Large intestine (tissue), 1 donor: ENCODE results near the gene IL17A. TPM values are rescaled to one million over a fixed set of nuclear protein-coding genes. Genes with fewer than 3 reads are reported as not detected.

Experiments used
- polyA plus RNA-seq: library from polyadenylated mRNA; unstranded; fragments of 120-200 nt; gene quantifications from one replicate; pipeline ENCODE4 v1.2.1, GENCODE V29; 2013

Gene IL17A
- polyA plus RNA-seq, 1 donor: 0.78 TPM

Other genes with a start within 250 kb of the IL17A start
- gene PKHD1, start 98.8 kb upstream of the IL17A start, polyA plus RNA-seq: 0.36 TPM
- 0.55 TPM for gene IL17F, start 58.1 kb downstream of the IL17A start, polyA plus RNA-seq
- 55.9 TPM for gene MCM3, start 98.4 kb downstream of the IL17A start, polyA plus RNA-seq
- 36.1 TPM for gene PAQR8, start 175.8 kb downstream of the IL17A start, polyA plus RNA-seq
- gene EFHC1, start 234.0 kb downstream of the IL17A start, polyA plus RNA-seq: 23.2 TPM